GM19395 (cell line): ENCODE measurements around the gene PRTFDC1.

Source experiments
- ATAC-seq: cut with Tn5 transposase; IDR thresholded peaks from one replicate; pipeline ENCODE4 v1.9.1; 2021; ENCODE audit warnings: mild to moderate bottlenecking, moderate library complexity; ENCODE audit not compliant: unreplicated experiment

PRTFDC1 gene

DNA sequence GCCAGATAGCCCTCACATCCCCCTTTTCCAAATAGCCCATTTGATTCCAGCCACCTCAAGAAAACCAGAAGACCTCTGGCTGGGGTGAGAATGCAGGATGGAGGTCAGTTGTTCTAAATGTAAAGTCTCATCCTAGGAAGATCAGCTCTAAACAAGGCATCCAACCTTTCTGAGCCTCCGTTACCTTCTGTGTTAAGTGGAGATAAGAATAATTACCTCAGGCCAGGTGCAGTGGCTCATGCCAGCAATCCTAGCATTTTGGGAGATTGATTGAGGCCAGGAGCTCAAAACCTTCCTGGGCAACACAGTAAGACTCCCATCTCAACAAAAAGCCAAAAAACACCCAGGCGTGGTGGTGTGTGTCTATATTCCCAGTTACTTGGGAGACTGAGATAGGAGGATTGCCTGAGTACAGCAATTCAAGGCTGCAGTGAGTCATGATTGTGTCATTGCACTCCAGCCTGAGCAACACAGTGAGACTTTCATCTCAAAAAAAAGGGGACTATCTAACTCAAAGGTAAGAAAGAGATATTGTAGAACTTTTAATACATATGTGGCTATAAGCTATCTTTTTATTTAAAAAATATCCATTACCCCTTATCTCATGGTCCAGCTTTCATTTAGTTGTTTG, 43.5 kb downstream of the PRTFDC1 start:
- ATAC-seq, result no peak

DNA sequence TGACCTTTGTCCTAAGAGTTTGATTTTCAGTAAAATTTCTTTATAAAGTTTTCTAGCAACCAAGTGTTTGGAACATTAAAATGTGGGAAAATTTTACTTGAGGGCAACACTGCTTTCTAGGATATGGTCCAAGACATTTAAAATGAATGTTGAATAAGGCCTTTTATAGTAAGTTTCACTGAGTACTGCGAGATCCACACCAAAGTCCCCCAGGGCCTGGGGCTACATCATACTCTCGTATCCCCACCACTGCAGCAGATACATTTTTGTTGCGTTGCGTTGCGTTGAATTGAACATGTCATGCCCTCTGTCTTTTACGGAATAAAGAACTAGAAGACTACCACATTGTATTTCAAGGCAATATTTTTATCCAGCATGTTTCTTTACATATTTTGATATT, 44.5 kb downstream of the PRTFDC1 start:
- ATAC-seq, result no peak

DNA sequence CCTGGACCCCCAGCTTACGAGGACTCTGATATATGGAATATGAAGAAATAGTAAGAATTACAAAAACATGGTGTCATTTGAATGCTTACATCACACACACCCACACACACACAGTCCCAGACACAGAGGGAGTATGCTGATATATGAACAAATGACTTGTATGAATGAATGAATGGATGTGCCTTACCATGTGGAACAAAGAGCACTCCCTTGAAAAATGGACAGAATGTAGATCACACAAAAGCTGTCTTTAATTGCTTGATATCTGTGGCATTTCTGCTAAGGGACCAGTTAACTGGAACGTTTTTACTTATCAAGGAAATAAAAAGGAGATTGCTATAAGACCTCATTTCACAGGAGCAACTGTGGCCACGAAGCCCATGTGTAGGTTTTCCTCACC, 46.0 kb downstream of the PRTFDC1 start:
- no peak for ATAC-seq

DNA sequence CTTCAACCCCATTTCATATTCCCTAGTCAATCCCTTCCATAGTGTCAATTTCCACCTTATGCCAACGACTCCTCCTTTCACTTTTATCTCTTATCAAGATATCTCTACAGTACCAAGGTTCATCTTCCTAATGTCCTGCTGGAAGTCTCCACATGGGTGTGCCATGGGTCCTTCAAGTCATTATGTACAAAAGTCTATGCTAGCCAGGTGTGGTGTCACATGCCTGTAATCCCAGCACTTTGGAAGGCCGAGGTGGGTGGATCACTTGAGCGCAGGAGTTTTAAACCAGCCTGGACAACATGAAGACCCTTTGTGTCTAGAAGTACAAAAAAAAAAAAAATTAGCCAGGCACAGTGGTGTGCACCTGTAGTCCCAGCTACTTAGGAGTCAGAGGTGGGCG, 47.6 kb downstream of the PRTFDC1 start:
- no peak for ATAC-seq

DNA sequence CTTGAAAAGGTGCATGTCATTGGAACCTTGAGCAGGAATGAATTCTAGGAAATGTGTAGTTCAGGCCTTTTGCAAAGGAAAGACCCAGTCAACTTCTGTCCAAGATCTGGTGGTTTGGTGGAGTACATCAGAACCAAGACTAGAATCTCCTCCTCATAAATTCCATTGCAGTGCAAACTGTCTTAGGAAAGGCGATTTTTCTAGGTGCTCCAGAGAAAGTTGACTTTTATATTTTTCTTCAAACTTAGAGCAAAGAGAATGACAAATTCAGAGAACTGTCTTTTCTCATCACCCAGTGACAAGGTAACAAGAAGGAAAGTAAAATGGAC, 50.0 kb downstream of the PRTFDC1 start:
- no peak for ATAC-seq

DNA sequence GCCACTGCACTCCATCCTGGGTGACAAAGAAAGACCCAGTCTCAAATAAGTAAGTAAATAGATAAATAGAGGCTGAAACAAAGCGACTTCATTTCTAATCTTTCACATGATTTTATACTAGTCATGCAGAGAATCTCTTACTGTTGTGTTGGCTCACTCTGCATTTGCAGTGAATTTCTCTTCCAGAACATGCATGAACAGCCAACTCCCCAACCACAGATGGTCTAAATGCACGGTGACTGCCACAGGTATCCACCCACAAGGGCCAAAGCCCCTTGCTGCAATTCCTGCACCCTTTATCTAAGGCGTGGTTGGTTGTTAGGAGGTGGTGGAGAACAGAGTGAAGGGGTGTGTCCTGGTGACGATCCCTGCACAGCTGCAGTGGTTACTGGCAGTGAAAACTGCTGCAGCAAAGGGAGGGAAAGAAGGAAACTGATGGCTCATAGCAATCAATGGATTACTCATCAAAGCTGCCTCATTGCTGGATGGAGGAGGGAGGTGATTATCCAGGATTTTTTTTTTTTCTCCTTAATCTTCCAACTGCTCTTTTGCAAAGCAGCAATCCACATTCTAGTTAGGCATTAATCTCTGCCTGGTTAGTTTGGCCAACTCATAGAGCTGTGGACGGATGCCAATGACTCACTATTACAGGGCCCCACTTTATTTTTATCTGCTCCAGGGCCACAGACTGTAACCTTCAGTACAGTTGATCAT, 50.6 kb downstream of the PRTFDC1 start:
- ATAC-seq, result peak; percentile 43

DNA sequence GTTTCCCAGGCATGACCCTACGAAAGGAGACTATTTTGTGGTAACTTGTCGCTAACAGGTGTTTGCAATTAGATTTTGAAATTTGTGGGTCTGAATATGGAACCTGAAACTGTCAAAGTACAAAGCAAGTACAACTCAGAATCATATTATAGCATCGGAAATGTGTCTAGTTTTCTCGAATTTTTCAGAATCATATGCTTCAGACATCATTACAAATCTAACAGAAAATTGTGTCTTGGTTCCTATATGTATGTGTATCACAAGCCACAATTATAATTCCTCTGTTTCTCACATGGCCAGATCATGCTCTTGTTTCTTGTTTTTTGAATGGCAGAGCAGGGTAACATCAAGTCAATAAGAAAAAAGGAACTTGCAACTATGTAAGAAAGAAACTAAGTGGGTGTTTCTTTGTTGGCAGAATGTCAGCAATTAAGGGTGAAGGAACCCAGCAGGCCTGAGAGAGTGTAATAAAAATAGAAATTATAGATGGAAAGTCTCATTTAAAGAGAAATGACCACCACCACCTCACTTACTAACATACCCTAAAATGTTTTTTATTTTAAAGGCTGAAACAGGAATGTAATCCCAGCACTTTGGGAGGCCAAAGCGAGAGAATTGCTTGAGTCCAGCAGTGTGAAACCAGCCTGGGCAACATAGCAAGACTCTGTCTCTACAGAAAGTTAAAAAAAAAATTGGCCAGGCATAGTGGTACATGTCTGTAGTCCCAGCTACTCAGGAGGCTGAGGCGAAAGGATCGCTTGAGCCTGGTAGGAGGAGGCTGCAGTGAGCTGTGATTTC, 51.3 kb downstream of the PRTFDC1 start:
- peak; percentile 85 for ATAC-seq

DNA sequence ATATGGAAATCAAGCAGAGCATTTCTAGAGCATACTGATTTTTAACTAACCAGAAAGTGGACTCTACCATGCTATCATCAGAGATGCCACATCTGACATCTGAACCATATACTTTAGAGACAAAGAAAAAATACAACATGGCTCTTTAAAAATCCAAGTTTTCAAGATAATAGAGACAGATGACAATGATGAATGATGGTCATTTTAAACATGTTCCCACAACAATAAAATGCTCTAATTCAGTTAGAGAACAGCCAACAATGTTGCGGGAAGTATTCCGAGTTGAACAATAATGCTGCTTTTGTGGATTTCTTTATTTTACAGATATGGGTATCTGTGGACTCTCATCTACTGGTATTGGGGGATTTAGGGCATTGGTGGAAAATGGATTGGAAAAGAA, 52.8 kb downstream of the PRTFDC1 start:
- ATAC-seq, result no peak

DNA sequence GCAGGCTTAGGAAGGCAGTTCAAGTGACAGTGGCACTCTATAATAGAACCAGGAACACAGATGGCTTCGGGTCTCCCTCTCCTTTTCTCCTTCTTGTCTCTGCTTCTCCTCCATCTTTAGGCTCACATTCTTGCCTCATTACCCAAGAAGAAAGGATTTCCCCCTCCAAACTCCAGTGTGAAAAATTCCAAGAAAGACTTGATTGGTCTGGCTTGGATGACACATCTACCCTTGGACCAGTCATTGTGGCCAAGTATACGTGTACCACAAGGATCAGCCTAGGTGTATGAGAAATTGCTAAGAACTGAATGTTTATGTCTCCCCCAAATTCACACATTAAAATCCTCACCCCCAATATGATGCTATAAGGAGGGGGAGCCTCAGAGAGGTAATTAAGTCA, 53.9 kb downstream of the PRTFDC1 start:
- no peak for ATAC-seq

DNA sequence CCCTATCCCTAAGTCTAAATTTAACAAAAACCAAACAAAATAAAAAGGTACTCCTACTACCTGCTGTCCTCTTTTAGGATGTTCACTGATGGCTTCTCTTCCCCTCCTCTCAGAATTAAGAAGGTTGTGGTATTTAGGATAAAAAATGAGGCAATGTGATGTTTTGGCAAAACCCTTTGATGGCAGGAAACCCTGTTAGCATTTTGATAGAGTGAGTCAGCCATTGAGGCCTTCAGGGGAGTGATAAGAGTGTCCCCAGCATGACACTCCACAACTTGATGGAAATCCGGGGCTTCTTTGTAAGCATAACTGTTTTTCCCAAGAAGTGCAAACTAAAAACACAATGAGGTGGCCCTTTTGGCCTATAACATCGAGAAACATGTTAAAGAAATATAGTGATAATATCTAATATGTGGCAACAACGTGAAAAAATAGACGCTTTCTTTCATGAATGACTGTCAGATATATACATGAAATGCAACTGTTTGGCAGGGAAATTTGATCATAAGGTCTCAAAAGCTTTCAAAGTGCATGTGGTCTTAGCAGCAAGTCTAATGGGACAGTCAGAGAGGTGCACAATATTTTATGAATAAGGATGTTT, 55.0 kb downstream of the PRTFDC1 start:
- ATAC-seq, result no peak

DNA sequence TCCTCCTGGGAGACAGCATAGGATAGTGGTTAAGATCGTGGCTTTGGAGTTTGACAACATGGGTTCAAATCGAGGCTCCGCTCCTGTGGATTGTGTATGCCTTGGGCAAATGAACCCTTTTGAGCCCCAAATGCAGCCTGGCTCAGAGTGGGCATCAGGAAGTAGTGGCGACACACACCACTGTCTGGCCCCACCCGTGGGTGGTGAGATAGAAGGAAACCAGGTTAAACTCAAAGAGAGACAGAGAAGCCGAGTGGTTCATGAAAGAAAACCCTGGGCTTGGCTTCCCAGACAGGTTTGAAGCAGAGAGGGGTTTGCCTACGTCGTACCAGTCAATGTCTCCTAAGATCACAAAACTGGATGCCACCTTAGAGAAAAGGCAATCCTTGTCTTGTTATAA, 57.7 kb downstream of the PRTFDC1 start:
- no peak for ATAC-seq

DNA sequence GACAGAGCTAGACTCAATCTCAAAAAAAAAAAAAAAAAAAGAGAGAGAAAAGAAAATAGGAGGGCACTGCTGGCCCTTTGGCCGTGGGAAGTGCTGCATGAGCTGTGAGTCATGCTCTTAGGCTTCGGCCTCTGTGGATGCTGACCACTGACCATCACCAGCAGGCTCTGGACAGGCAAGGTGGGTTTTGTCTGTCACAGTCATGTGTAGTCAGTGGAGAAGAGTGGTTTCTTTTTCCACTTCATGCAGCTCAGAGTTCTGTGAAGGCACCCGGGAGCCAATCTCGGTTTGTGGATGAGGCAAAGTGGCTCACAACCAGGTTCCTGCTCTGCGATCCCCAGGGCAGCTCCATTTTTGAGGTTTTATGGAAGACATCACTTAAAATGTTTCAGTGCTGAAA, 58.1 kb downstream of the PRTFDC1 start:
- ATAC-seq, result no peak

DNA sequence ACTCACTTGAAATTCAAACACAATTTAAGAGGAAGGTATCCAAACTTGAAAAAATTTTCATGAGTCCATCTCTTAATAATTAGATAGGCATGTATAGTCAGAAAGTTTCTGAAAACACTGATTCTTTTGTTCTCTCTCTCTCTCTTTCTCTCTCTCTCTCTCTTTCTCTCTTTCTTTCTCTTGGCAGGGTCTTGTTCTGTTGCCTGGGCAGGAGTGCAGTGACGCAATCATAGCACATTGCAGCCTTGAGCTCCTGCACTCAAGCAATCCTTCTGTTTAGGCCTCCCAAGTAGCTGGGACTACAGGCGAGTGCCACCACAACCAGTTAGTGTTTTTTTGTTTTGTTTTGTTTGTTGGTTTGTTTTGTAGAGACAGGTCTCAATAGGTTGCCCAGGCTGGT, 59.3 kb downstream of the PRTFDC1 start:
- ATAC-seq, result no peak

DNA sequence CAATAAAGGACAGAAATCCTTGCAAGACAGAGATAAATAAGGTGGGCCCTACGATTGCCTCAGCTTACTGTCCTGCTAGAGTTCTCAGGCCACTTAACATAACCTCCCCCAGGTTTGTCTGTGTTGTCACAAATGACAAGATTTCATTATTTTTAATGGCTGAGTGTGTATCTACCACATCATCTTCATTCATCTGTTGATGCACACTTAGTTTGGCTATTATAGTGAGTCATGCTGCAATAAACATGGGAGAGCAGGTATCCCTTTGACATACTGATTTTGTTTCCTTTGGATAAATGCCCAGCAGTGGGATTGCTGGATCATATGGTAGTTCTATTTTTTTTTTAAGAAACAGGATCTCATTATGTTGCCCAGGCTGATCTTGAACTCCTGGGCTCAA, 60.6 kb downstream of the PRTFDC1 start:
- ATAC-seq, result no peak

DNA sequence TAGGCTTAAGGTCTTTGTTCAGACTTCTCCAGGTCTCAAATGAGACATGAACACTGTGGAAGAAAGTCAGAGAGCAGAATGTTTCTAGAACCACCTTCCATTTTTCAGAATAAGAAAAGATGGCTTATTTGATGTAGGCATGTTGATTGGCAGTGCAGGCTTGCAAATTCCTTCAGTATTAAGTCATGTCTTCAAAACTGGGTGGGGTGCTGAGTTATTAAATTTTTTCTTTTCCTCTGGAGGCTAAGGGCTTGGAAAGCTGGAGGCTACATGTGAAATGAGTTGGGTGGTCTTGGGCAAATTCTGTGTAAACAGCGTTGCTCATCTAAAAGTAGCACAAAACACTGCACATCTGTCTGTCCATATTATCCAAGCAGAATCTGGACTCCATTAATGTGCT, 62.8 kb downstream of the PRTFDC1 start:
- no peak for ATAC-seq

DNA sequence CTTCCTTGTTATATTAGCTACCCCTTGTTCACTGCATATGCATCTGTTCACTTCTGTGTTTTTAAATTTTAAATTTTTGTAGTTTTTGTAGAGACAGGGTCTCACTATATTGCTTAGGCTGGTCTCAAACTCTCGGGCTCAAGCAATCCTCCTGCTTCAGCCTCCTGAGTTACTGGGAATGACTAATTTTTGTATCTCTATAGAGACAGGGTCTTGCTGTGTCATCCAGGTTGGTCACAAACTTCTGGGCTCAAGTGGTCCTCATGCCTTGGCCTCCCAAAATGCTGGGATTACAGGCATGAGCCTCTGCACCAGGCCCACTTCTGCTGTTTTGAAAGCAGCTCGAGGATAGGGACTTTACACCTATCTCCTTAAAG, 64.6 kb downstream of the PRTFDC1 start:
- ATAC-seq, result peak; percentile 40

DNA sequence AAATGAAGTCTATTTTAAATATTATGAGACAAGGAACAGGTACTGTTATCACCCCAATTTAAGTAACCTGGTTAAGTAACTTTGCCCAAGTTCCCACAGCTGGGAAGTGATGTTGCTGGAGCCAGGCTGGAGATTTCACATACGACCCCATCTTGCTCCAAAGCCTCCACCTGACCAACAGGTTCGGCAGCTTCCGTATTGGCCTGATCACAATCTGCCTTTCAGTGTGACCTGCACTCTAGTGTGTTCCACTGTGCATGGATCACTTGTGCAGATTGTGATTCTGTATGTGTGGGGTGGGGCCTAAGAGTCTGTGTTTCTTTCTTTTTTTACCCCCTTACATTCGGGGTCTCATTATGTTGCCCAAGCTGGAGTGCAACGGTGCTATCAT, 66.1 kb downstream of the PRTFDC1 start:
- no peak for ATAC-seq

DNA sequence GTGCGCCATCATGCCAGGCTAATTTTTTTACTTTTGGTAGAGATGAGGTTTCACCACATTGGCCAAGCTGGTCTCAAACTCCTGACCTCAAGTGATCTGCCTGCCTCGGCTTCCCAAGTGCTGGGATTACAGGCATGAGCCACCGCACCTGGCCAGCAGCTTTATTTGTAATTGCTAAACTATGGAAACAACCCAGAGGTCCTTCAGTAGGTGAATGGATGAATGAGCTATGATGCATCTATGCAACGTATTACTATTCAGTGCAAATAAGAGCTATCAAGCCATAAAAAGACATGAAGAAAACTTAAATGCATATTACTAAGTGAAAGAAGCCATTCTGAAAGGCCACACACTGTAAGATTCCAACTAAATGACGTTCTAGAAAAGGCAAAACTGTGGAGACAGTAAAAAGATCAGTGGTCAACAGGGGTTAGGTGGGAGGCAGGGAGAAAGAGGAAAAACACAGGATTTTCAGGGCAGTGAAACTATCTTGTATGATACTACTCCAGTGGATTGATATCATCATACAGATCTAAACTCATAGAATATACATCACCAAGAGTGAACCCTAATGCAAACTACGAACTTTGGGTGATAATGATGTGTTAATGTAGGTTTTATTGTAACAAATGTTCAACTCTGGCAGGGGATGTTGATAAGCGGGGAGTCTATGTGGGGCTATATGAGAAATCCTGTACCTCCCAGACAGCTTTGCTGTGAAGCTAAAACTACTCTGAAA, 66.7 kb downstream of the PRTFDC1 start:
- ATAC-seq, result no peak

DNA sequence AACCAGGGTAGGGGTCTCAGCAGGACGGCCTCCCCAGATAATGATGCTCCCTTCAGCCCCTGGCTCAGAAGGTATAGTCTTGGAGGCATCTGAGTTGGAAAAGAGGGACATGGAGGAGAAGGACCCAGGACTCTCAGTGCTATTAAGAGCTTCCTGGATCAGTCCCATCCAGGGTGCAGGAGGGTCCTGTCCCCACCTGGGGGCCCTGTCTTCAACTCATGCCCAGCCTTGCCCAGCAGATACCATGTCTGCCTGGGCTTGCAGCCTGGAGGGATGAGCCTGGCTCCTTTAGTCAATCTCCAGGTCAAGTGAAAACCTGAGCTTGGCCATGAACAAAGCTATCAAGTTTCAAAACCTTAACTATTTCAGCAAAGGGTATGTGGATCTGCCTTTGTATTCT, 67.6 kb downstream of the PRTFDC1 start:
- ATAC-seq, result no peak

DNA sequence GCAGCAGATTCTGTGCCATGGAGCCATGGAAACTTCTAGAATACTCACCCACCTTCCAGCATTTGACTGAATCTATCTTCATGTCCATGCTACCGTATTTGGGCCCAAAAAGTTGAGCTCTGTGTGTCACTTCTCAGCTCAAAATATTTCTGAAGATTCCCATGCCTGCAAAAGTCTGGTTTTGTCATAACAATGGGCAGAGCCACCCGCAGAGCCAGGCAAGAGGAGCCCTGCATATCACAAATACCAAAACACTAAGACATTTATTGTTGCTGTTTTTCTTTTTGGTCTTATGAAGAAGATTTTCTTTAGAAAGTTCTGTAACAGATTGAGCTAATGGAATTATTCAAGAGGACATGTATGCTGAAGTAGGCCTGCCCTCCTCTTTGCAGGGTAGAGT, 68.1 kb downstream of the PRTFDC1 start:
- no peak for ATAC-seq

DNA sequence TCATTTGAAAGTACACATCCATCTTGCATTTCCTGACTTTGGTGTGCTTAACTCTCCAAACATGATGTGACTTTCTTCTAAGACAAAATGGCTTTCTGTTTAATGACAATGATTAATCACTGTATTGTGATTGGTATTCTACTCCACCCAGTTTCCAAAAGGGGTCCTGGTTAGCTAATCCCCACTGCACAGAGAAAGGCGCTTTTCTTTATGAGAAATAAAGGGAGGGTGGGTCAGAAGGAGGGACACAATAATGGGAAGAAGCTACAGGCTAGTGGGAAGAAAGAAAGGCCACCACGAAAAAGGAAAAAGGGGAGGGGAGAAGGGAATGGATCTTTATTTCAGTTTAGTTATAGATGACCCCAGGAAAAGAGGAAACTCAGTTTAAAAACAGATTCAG, 69.2 kb downstream of the PRTFDC1 start:
- ATAC-seq, result no peak
